Measurements from ENCODE around the gene IGFBP7.

GRCh38 chr4:57119054-57119651 is 9.0 kb upstream of the IGFBP7 start:
- TF ChIP-seq CTCF (IDR thresholded peaks at IDR 0.05 in 4 of 5, conservative IDR thresholded peaks at IDR 0.05 in 1 of 5) (no peak), POLR2A (IDR thresholded peaks at IDR 0.05) (no peak)

All from gastrocnemius medialis (tissue), 4 donors.